C4-2B (cell line): Measurements from ENCODE around the gene HOXC9.

Source experiments
- ZFX ChIP-seq: fragments of 450-650 bp; IDR thresholded peaks from 2 replicates; pipeline ENCODE4 v1.6.1; 2017
- TF ChIP-seq, protein P1 (sequence below): fragments of 450-650 bp; conservative IDR thresholded peaks from 2 replicates; pipeline ENCODE4 v1.5.1; 2017; ENCODE audit warnings: mild to moderate bottlenecking

DNA sequence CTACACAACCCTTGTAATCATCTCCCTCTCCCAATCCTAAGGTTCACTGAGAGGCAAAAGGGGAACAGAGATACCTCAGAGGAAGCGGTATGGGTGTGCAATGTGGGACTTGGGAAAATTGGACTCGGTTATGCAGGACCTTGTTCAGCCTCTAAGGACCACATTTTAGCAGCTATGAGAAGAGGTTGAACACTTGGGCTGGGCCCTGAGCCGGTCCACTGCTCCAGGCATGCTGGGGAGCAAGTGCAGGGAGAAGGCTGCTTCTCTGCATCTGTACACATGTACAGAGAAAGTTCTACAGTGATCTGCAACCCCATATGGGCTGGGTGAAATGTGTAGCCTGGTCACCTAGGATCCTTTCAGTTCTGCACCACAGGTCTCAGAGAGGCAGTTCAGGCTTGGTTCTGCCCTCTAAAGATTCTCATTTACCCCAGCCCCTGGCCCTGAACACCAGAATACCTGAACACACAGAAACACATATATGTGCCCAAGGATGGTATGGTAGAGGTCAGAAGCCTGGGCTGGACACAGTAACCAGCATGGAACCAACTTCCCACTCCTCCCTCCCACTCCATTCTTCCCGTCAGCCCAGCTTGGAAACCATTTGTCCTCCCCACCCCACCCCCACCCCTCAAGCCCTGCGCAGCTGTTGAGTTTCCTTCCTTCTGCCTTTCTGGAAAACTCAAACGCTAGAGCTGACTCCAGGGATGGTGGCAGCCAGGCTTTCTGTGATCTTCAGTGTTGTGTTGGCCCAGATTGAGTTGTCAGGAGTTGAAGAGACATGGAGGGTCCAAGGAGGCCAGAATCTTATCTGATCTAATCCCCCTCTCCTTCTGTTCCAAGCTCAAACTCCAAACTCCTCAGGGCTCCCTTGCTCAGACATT lies 43.3 kb downstream of the HOXC9 start:
- TF ChIP-seq, protein P1, sequence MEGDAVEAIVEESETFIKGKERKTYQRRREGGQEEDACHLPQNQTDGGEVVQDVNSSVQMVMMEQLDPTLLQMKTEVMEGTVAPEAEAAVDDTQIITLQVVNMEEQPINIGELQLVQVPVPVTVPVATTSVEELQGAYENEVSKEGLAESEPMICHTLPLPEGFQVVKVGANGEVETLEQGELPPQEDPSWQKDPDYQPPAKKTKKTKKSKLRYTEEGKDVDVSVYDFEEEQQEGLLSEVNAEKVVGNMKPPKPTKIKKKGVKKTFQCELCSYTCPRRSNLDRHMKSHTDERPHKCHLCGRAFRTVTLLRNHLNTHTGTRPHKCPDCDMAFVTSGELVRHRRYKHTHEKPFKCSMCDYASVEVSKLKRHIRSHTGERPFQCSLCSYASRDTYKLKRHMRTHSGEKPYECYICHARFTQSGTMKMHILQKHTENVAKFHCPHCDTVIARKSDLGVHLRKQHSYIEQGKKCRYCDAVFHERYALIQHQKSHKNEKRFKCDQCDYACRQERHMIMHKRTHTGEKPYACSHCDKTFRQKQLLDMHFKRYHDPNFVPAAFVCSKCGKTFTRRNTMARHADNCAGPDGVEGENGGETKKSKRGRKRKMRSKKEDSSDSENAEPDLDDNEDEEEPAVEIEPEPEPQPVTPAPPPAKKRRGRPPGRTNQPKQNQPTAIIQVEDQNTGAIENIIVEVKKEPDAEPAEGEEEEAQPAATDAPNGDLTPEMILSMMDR, result no peak
- TF ChIP-seq ZFX, result no peak
